PFSK-1 (cell line): ENCODE data around the gene SLC25A26.

Experiments used
- FOXP2 ChIP-seq: optimal IDR thresholded peaks from 2 replicates; pipeline ENCODE3; 2011; ENCODE audit warnings: borderline replicate concordance, control low read depth, inconsistent platforms; ENCODE audit not compliant: insufficient read depth; ENCODE audit errors: extremely low read length, extremely low read depth
- POLR2AphosphoS5 ChIP-seq: IDR thresholded peaks from 2 replicates; pipeline ENCODE4 v1.6.1; 2012; ENCODE audit warnings: low read depth, mild to moderate bottlenecking, control low read depth, low read length, moderate library complexity
- SIN3A ChIP-seq: IDR thresholded peaks from 2 replicates; pipeline ENCODE4 v1.6.1; 2012; ENCODE audit warnings: mild to moderate bottlenecking, low read length, moderate library complexity, borderline replicate concordance; ENCODE audit not compliant: insufficient read depth
- TAF1 ChIP-seq: IDR thresholded peaks from 2 replicates; pipeline ENCODE4 v1.6.1; 2012; ENCODE audit warnings: low read length, control low read depth, borderline replicate concordance; ENCODE audit not compliant: insufficient read depth
- TF ChIP-seq, protein P1 (sequence below), 2 experiments: IDR thresholded peaks; 2 replicates each; pipeline versions ENCODE4 v1.6.1 to v1.8.0; 2011 to 2012; ENCODE audit warnings: low read depth in 2 of 2, low read length in 2 of 2, control low read depth in 1 of 2, inconsistent platforms in 1 of 2, mild to moderate bottlenecking in 1 of 2, moderate library complexity in 1 of 2; ENCODE audit not compliant: insufficient read depth in 1 of 2

The SLC25A26 gene

DNA sequence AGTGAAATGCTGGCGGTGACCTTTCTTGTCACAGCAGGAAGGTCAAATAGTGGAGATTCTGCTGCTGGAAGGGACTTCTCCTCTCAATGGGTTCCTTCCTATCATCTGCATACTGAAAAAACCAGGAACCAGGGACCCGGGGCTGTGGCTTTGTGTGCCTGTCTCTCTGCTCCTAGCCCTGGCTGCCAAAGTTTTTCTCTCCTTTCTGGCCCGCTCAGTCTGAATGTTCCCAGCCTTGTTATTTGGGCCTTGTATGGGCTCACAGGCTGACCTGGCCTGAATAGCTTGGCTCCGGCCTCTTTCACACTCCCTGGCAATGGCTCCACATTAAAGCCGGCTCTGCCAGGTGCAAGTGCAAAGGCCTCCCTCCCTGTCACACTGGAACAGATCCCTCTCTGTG, 185.4 kb downstream of the SLC25A26 start:
- TF ChIP-seq FOXP2, result no peak
- no peak for TF ChIP-seq TAF1
- TF ChIP-seq, protein P1, sequence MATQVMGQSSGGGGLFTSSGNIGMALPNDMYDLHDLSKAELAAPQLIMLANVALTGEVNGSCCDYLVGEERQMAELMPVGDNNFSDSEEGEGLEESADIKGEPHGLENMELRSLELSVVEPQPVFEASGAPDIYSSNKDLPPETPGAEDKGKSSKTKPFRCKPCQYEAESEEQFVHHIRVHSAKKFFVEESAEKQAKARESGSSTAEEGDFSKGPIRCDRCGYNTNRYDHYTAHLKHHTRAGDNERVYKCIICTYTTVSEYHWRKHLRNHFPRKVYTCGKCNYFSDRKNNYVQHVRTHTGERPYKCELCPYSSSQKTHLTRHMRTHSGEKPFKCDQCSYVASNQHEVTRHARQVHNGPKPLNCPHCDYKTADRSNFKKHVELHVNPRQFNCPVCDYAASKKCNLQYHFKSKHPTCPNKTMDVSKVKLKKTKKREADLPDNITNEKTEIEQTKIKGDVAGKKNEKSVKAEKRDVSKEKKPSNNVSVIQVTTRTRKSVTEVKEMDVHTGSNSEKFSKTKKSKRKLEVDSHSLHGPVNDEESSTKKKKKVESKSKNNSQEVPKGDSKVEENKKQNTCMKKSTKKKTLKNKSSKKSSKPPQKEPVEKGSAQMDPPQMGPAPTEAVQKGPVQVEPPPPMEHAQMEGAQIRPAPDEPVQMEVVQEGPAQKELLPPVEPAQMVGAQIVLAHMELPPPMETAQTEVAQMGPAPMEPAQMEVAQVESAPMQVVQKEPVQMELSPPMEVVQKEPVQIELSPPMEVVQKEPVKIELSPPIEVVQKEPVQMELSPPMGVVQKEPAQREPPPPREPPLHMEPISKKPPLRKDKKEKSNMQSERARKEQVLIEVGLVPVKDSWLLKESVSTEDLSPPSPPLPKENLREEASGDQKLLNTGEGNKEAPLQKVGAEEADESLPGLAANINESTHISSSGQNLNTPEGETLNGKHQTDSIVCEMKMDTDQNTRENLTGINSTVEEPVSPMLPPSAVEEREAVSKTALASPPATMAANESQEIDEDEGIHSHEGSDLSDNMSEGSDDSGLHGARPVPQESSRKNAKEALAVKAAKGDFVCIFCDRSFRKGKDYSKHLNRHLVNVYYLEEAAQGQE (IDR thresholded peaks at IDR 0.05; ENCODE audit: insufficient read depth in 1 of 2, low read depth in 2 of 2, low read length in 2 of 2), result no peak
- TF ChIP-seq POLR2AphosphoS5, result no peak
- TF ChIP-seq SIN3A, result no peak

DNA sequence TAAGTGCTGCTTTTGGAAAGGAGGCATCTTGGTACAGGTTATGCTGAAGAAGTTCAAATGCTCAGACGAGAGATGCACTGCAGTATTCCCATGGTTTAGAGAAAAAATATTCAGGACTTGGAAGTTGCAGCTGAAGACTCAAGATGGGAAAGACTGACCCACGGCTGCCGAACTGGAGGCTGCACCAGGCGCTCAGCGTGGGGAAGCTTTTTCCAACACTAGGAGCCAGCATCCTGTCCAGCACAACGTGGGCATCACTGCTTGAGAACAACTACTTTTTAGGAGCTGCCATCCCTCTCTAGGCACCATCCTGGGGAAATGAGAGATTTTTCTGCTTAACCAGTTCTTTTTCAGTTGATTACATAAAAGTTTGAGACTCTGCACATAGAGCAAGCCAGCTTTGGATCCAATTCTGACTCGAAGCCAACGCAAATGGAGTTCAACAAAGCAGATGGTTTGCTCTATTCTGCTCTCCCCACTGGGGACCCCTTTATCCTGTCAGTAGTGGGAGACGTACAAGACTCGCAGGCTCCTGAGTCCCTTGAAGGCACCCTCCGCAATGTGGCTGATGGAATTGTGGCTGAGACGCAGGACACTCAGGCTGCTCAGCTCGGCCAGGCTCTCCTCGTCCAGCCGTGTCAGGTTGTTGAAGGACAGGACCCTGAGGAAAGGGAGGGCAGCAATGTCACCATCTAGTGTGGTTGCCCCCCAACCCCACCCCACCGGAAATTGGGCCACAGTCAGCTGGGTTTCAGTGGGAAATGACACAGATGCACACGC, 186.2 kb downstream of the SLC25A26 start:
- TF ChIP-seq, protein P1 (IDR thresholded peaks at IDR 0.05; ENCODE audit: insufficient read depth in 1 of 2, low read depth in 2 of 2, low read length in 2 of 2), result no peak

DNA sequence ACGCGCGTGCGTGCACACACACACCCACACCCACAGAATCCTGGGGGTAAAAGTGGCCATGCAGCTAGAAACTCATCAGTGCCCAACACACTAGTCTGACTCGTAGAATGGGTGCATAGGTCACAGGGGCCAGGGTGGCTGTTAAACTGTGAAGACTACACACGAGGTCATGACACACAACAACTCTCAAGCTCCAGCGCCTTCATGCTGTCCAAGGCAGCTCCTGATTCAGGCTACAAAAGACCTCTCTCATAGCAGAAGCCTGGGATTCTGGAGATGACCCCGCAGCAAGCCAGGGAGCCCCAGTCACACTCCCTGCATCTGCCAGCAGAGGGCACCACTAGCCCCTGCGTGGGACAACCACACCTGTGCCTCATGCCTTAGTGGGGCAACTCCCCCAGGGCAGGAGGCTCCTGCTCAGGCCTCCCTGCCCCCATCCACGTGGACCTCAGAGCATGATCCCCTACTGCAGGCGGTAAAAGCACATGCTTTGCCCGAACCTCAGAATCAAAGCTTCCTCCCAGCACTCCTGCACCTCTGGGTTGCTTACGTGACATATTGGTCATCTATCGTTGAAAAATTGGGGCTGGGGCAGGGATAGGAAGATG, 186.9 kb downstream of the SLC25A26 start:
- TF ChIP-seq, protein P1 (IDR thresholded peaks at IDR 0.05; ENCODE audit: insufficient read depth in 1 of 2, low read depth in 2 of 2, low read length in 2 of 2), result no peak
- no peak for TF ChIP-seq TAF1
- no peak for TF ChIP-seq SIN3A
- TF ChIP-seq FOXP2, result peak; percentile 50
- no peak for TF ChIP-seq POLR2AphosphoS5

DNA sequence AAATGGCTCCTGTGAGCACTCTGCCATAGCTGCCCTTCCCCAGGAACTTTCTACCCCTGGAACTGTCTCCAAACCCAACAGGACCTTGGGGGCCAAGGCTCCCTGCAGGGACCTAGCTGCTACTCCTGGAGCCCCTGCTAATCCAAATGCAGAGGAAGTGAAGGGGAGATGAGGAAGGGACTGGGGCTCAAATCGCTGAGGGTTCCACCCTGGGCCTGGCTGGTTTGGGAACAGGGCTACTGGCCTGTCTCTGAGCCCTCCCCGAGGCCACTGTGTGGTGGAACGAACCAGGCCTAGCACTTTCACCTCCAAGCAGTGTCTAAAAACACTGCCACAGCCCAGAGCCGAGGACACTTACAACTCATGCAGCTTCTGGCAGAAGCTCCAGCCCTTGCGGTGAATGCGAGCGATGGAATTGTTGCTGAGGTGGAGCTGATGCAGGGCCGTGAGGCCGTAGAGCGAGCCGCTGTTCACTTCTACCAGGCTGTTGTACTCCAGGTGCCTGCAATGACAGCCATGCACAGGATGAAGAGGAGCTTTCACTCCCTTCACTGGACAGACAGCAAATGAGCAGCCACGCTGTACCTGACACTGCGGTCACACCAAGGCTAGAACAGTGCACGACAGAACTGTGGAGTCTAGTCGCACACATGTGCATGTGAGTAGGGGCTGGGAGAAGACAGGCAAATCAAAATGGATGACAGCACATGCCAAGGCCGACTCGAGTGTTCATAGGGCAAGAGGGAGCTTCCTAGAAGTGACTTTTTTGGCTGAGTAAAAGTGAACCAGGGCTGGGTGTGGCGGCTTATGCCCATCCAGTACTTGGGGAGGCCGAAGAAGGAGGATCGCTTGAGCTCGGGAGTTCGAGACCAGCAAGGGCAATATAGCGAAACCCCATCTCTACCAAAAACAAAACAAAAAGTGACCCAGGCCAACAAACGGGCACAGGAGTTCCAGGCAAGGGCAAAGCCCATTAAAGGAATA, 189.3 kb downstream of the SLC25A26 start:
- TF ChIP-seq SIN3A (no peak), FOXP2 (no peak), TAF1 (no peak), POLR2AphosphoS5 (no peak)
- TF ChIP-seq, protein P1 (IDR thresholded peaks at IDR 0.05; ENCODE audit: insufficient read depth in 1 of 2, low read depth in 2 of 2, low read length in 2 of 2), result no peak
